ENCODE data around the gene SEC14L5.

Gene SEC14L5

DNA sequence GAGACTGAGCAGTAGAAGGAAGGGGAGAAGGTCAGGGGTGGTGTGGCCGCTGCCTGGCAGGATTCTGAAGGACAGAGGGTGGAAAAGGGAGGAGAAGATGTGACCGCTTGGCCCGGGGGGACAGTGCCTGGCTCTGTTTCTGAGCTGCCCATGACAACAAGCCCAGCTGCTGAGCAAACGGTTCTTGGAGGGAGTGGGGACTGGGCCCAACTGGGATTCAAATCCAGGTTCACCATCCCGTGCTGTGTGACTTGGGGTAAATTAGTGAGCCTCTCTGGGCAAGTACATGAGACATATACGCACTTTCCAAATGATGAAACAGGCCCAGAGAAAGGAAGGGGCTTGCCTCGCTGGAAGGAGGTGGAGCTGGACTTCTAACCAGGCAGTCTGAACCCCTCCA lies 23.3 kb downstream of the SEC14L5 start:
- Histone ChIP-seq H3K4me3 (ENCODE audit: low read length) (no peak overlapping the region), H3K9ac (ENCODE audit: low read length) (no peak overlapping the region), H3K36me3 (ENCODE audit: control insufficient read depth, insufficient read depth, low read length) (no peaks in the 10 kb centered on the region), H3K27me3 (ENCODE audit: control insufficient read depth, insufficient read depth, low read length) (no peaks in the 10 kb centered on the region), H3K4me1 (ENCODE audit: control insufficient read depth, insufficient read depth, low read length) (peaks cover 4% of the 10 kb centered on the region), H3K9me3 (ENCODE audit: control insufficient read depth, low read length) (no peaks in the 10 kb centered on the region)

DNA sequence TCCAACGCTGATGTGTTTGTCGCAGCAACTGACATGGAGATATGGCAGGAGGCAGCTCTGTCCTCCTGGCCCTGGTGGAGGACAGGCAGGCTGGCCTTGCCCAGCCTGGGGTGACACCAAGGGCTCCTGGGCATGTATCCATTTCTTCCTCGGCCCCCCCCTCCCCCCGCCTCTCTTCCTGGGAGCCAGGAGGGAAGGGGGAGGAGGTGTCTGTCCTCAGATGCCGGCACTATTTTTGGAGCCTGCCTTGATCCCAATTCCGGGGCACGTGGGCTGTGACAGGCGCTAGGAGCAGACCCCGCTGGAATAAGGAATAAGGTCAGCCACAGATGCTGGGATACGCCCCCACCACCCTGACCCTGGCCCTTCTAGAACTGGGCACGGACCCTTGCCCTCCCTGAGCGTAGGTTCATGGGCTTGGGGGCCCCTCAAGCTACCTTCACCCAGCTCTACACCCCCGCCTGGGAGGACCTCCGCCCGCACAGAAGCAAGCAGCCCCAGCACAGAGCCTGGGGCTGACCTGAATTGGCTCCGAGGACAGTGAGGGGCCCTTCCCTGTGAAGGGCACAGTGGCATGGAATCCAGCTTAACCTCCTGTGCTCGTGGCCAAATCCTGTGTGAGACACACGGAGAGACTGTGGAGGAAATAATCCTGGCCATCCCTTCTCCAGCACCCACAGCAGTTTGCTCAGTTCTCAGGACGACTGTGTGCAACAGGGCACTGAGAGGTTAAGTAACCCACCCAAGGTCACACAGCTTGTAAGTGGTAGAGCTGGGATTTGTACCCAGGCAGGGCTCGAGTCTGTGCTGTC lies 24.1 kb downstream of the SEC14L5 start:
- Histone ChIP-seq H3K4me1 (ENCODE audit: control insufficient read depth, insufficient read depth, low read length) (peaks cover 3% of the 10 kb centered on the region), H3K9me3 (ENCODE audit: control insufficient read depth, low read length) (no peaks in the 10 kb centered on the region), H3K9ac (ENCODE audit: low read length) (no peak overlapping the region), H3K4me3 (ENCODE audit: low read length) (no peak overlapping the region), H3K36me3 (ENCODE audit: control insufficient read depth, insufficient read depth, low read length) (no peaks in the 10 kb centered on the region), H3K27me3 (ENCODE audit: control insufficient read depth, insufficient read depth, low read length) (peaks cover 2% of the 10 kb centered on the region)

DNA sequence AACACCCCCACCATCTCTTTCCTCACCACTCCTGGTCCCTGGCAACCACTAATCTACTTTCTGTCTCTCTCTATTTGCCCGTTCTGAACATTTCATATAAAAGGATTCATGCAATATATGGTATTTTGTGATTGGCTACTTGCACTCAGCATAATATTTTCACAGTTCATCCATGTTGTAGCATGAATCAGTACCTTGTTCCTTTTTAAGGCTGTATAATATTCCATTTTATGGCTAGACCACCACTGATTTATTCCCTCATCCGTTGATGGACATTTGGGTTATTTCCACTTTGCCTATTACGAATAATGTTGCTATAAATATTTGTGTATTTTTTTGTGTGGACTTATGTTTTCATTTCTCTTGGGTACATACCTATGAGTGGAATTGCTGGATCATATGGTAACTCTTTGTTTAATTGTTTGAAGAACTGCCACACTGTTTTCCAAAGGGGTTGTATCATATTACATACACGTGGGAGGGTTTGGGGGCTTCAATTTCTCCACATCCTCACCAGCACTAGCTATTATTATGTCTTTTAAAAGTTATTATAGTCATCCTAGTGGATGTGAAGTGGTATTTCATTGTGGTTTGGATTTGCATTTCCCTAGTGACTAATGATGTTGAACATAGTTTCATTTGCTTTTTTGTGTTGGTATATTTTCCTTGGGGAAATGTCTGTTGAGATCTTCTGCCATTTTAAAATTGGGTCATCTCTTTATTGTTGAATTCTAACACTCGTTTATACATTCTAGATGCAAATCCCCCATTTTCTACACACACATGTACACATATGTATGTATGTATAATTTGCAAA lies 26.3 kb downstream of the SEC14L5 start:
- H3K27me3 ChIP-seq (ENCODE audit: control insufficient read depth, insufficient read depth, low read length): peaks cover 14% of the 10 kb centered on the region
- H3K4me3 ChIP-seq (ENCODE audit: low read length): no peak overlapping the region
- no peaks in the 10 kb centered on the region for H3K9me3 ChIP-seq (ENCODE audit: control insufficient read depth, low read length)
- H3K36me3 ChIP-seq (ENCODE audit: control insufficient read depth, insufficient read depth, low read length): no peaks in the 10 kb centered on the region
- peaks cover 5% of the 10 kb centered on the region for H3K4me1 ChIP-seq (ENCODE audit: control insufficient read depth, insufficient read depth, low read length)
- H3K9ac ChIP-seq (ENCODE audit: low read length): no peak overlapping the region

DNA sequence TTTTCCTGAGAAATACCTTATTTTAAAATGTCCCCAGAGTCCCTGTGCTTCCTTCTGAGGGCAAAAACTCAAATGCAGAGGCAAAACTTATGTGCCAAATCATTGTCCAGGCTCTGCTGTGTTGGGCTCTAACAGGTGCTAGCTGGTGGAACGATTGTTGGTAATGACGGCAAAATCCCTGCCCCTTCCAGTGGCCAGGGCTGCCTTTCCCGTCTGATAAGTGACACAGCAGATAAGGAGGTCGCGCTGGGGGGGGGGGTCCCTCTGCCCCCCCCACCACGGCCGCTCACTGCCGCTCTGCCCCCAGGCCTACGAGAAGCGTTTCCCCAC lies 29.1 kb downstream of the SEC14L5 start:
- Histone ChIP-seq H3K9me3 (ENCODE audit: control insufficient read depth, low read length) (no peaks in the 10 kb centered on the region), H3K4me3 (ENCODE audit: low read length) (no peak overlapping the region), H3K27me3 (ENCODE audit: control insufficient read depth, insufficient read depth, low read length) (peaks cover 14% of the 10 kb centered on the region), H3K9ac (ENCODE audit: low read length) (no peak overlapping the region), H3K36me3 (ENCODE audit: control insufficient read depth, insufficient read depth, low read length) (no peaks in the 10 kb centered on the region), H3K4me1 (ENCODE audit: control insufficient read depth, insufficient read depth, low read length) (peaks cover 5% of the 10 kb centered on the region)

DNA sequence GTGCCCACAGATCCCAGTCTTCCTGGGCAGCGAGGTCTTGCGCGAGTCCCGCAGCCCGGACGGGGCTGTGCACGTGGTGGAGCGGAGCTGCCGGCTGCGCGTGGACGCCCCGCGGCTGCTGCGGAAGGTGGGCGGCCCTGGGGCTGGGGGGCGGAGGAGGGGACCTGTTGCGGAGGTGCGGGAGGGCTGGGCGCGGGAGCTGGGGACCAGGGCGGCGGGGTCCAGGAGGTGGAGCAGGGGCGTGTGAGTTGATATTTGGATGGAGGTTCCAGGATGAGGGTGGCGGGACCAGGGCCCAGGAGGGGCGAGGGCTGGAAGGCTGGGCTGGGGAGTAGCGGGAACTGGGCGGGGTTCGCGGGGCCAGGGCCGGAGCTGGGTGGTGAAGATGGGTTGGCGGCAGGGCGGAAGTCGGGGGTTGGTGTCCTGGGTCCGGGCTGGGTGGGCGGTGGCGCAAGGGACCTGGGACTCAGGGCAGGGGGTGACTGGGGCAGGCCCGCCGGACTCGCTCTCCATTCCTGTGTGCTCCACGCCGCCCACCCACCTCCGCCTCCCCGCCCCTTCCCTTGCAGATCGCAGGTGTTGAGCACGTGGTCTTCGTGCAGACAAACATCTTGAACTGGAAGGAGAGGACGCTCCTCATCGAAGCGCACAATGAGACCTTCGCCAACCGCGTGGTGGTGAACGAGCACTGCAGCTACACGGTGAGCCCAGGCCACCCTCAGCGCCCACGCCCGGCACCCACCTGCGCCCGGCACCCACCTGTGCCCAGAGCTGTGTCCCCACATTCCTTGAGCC lies 29.6 kb downstream of the SEC14L5 start:
- Histone ChIP-seq H3K9ac (ENCODE audit: low read length) (no peak overlapping the region), H3K4me3 (ENCODE audit: low read length) (no peak overlapping the region), H3K27me3 (ENCODE audit: control insufficient read depth, insufficient read depth, low read length) (peaks cover 14% of the 10 kb centered on the region), H3K36me3 (ENCODE audit: control insufficient read depth, insufficient read depth, low read length) (no peaks in the 10 kb centered on the region), H3K9me3 (ENCODE audit: control insufficient read depth, low read length) (no peaks in the 10 kb centered on the region), H3K4me1 (ENCODE audit: control insufficient read depth, insufficient read depth, low read length) (peaks cover 5% of the 10 kb centered on the region)

DNA sequence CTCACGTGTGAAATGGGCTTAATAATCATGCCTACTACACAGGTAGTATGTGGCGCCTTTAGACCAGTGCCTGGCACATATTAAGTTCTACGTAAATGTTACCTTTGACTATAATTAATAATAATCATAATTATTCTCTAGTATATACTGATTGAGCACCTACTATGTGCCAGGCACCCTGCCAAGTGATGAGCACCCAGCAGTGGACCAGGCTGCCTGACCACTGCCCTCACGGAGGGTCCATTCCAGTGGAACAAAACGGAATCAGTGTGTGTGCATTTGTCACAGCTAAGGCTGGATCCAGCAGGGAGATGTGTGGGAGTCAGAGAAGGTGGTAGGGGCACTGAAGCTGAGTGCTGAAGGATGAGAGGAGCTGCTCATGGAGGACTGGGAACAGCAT lies 30.5 kb downstream of the SEC14L5 start:
- Histone ChIP-seq H3K9me3 (ENCODE audit: control insufficient read depth, low read length) (no peaks in the 10 kb centered on the region), H3K4me1 (ENCODE audit: control insufficient read depth, insufficient read depth, low read length) (peaks cover 5% of the 10 kb centered on the region), H3K27me3 (ENCODE audit: control insufficient read depth, insufficient read depth, low read length) (peaks cover 14% of the 10 kb centered on the region), H3K36me3 (ENCODE audit: control insufficient read depth, insufficient read depth, low read length) (no peaks in the 10 kb centered on the region), H3K4me3 (ENCODE audit: low read length) (no peak overlapping the region), H3K9ac (ENCODE audit: low read length) (no peak overlapping the region)

DNA sequence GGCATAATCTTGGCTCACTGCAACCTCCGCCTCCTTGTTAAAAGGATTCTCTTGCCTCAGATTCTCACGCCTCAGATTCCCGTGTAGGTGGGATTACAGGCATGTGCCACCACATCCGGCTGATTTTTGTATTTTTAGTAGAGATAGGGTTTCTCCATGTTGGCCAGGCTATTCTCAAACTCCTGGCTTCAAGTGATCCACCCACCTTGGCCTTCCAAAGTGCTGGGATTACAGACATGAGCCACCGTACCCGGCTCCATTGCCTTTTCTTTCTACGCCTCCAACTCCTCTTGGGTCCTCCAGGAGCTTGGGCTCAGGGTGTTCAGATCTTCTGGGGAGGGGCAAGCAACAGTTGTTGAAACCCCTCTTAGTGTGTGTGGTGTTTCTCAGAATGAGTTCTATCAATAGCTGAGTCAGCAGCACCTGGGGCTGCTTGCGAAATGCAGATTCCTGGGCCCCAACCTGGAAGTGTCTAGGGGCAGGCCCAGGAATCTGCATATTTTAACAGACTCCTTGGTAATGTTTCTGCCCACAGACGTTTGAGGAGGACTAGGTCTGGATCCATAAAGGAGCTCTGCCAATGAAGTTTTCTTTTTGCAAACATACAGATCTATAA lies 31.4 kb downstream of the SEC14L5 start:
- peaks cover 14% of the 10 kb centered on the region for H3K27me3 ChIP-seq (ENCODE audit: control insufficient read depth, insufficient read depth, low read length)

DNA sequence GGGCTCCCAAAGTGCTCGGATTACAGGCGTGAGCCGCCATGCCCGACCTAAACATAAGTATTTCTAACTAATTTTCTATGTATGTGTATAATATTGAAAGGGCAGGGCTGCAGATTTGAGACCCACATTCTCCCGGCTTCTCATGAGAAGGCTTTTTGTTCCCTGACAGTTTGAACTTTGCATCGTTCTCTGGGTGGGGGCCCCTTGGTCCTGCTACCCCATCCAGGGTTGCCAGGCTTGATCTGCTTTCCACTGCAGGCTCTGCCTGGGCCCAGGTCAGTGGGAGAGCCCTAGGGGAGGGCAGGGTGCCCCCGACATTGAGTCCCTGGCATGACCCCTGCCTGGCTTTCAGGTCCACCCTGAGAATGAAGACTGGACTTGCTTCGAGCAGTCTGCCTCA lies 32.3 kb downstream of the SEC14L5 start:
- no peaks in the 10 kb centered on the region for H3K36me3 ChIP-seq (ENCODE audit: control insufficient read depth, insufficient read depth, low read length)
- H3K9ac ChIP-seq (ENCODE audit: low read length): no peak overlapping the region
- H3K9me3 ChIP-seq (ENCODE audit: control insufficient read depth, low read length): no peaks in the 10 kb centered on the region
- H3K27me3 ChIP-seq (ENCODE audit: control insufficient read depth, insufficient read depth, low read length): peaks cover 14% of the 10 kb centered on the region
- no peak overlapping the region for H3K4me3 ChIP-seq (ENCODE audit: low read length)
- H3K4me1 ChIP-seq (ENCODE audit: control insufficient read depth, insufficient read depth, low read length): peaks cover 5% of the 10 kb centered on the region

More for the DNA sequence above, 31.4 kb downstream of the SEC14L5 start:
- Histone ChIP-seq H3K4me1 (ENCODE audit: control insufficient read depth, insufficient read depth, low read length) (peaks cover 5% of the 10 kb centered on the region), H3K4me3 (ENCODE audit: low read length) (no peak overlapping the region), H3K36me3 (ENCODE audit: control insufficient read depth, insufficient read depth, low read length) (no peaks in the 10 kb centered on the region), H3K9ac (ENCODE audit: low read length) (no peak overlapping the region), H3K9me3 (ENCODE audit: control insufficient read depth, low read length) (no peaks in the 10 kb centered on the region)

DNA sequence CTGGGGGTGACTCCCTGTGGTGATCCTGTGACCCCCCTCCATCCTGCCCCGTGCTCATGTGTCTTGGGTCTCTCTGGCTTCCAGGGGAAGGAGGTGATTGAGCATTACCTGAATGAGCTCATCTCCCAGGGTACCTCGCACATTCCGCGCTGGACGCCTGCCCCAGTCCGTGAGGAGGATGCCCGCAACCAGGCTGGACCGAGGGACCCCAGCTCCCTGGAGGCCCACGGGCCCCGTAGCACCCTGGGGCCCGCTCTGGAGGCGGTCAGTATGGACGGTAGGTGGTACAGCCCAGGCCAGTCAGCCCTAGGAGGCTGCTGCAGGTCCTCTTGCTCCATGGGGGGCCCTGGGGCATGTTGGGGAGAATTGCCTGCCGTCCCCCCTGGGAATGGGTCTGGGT lies 33.6 kb downstream of the SEC14L5 start:
- no peak overlapping the region for H3K9ac ChIP-seq (ENCODE audit: low read length)
- peaks cover 5% of the 10 kb centered on the region for H3K4me1 ChIP-seq (ENCODE audit: control insufficient read depth, insufficient read depth, low read length)
- peaks cover 14% of the 10 kb centered on the region for H3K27me3 ChIP-seq (ENCODE audit: control insufficient read depth, insufficient read depth, low read length)
- H3K9me3 ChIP-seq (ENCODE audit: control insufficient read depth, low read length): no peaks in the 10 kb centered on the region
- no peak overlapping the region for H3K4me3 ChIP-seq (ENCODE audit: low read length)
- no peaks in the 10 kb centered on the region for H3K36me3 ChIP-seq (ENCODE audit: control insufficient read depth, insufficient read depth, low read length)

DNA sequence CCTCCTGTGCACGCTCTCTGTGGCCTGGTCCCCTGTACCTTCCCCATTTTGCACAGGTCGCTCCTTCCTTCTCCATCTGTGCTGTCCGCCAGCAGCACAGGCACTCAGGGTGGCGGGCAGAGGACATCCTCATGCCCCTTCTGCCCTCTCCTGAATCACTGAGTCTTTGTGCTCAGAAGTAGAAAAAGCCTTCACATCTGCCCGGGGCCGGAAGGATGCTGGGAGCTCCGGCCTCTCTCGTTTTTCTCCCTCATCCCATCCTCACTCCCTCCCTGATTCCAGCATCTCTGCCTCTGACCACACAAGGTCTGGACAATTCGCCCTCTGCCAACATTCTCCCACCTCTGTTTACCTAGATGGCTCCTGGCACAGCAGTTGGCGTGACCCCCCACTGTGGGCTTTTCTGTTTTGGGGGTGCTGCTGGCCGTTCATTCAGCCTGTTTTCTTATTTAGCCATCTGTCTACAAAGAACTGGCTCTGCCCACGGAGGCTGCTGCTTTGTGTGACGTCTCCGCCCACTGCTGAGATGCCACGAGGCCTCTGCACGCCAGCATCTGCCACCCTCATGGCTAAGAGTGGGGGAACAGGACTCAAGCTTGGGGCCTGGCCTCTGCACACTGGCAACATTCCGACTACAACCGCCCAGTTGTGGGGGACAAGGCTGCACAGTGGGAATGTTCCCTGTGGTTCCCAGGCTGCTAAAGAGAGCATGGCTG lies 36.7 kb downstream of the SEC14L5 start:
- no peaks in the 10 kb centered on the region for H3K27me3 ChIP-seq (ENCODE audit: control insufficient read depth, insufficient read depth, low read length)
- no peaks in the 10 kb centered on the region for H3K4me1 ChIP-seq (ENCODE audit: control insufficient read depth, insufficient read depth, low read length)
- no peaks in the 10 kb centered on the region for H3K9me3 ChIP-seq (ENCODE audit: control insufficient read depth, low read length)
- no peaks in the 10 kb centered on the region for H3K36me3 ChIP-seq (ENCODE audit: control insufficient read depth, insufficient read depth, low read length)
- H3K9ac ChIP-seq (ENCODE audit: low read length): no peak overlapping the region
- no peak overlapping the region for H3K4me3 ChIP-seq (ENCODE audit: low read length)

DNA sequence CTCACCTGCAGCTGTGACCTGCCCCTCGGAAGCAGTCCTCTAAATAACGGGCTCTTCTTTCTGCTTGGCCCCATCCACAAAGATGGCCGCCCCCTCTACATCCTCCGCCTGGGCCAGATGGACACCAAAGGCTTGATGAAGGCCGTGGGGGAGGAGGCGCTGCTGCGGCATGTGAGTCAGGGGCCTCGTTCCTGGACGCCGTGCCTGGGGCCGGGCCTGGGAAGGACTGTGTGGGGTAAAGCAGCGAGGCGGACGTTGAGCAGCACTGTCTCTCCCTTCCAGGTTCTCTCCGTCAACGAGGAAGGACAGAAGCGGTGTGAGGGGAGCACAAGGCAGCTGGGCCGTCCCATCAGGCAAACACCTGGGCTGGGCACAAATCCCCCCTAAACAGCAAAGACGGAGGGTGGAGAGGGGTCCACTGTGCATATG lies 42.5 kb downstream of the SEC14L5 start:
- Histone ChIP-seq H3K36me3 (ENCODE audit: control insufficient read depth, insufficient read depth, low read length) (no peaks in the 10 kb centered on the region), H3K4me1 (ENCODE audit: control insufficient read depth, insufficient read depth, low read length) (no peaks in the 10 kb centered on the region), H3K9ac (ENCODE audit: low read length) (no peak overlapping the region), H3K9me3 (ENCODE audit: control insufficient read depth, low read length) (no peaks in the 10 kb centered on the region), H3K27me3 (ENCODE audit: control insufficient read depth, insufficient read depth, low read length) (no peaks in the 10 kb centered on the region), H3K4me3 (ENCODE audit: low read length) (no peak overlapping the region)
